CD4-positive, alpha-beta memory T cell (primary cell): ENCODE results near the gene ATP9B. TPM values are rescaled to one million over a fixed set of nuclear protein-coding genes. Genes with fewer than 3 reads are reported as not detected.

Experiments
- CTCF ChIA-PET: fragments of 350-600 bp; sonication (Branson Sonifier 250); formaldehyde crosslinking; loops from one replicate; lab custom pipeline; 2021; ENCODE audit warnings: inconsistent platforms; ENCODE audit not compliant: partially characterized antibody; lab: Charles Lee
- POLR2A ChIA-PET: fragments of 350-600 bp; sonication (Branson Sonifier 250); formaldehyde crosslinking; loops from one replicate; lab custom pipeline; 2021; ENCODE audit not compliant: partially characterized antibody; lab: Charles Lee
- DNase-seq, 5 donors: peaks; one replicate each; pipeline versions ENCODE4 v3.0.0 to v3.0.0-alpha.2; 2020 to 2022; ENCODE audit warnings: mixed read lengths in 1 of 5
- H3K27ac ChIP-seq: one replicate; pipeline ENCODE4 v1.7.0; 2013; ENCODE audit warnings: low read depth, low read length
- H3K27me3 ChIP-seq: 2 replicates; pipeline ENCODE4 v1.7.0; 2013; ENCODE audit warnings: mild to moderate bottlenecking, low read length, moderate library complexity; ENCODE audit not compliant: insufficient read depth
- H3K36me3 ChIP-seq: 2 replicates; pipeline ENCODE4 v1.7.0; 2013; ENCODE audit warnings: mild to moderate bottlenecking, low read length, moderate library complexity; ENCODE audit not compliant: insufficient read depth
- H3K4me1 ChIP-seq: 2 replicates; pipeline ENCODE4 v1.7.0; 2013; ENCODE audit warnings: mild to moderate bottlenecking, low read length, moderate library complexity; ENCODE audit not compliant: insufficient read depth
- H3K4me3 ChIP-seq, 2 donors: one replicate each; pipeline ENCODE4 v1.7.0; 2013; ENCODE audit warnings: low read length in 2 of 2, mild to moderate bottlenecking in 1 of 2
- H3K9me3 ChIP-seq, 2 donors: one replicate each; pipeline ENCODE4 v1.7.0; 2013; ENCODE audit warnings: low read length in 2 of 2, control low read depth in 1 of 2; ENCODE audit not compliant: control insufficient read depth in 1 of 2
- H3K27ac Mint-ChIP-seq, 7 donors: one replicate each; pipeline ENCODE4 v1.8.0; 2020 to 2021; ENCODE audit warnings: mixed read lengths in 7 of 7, mild to moderate bottlenecking in 6 of 7, inconsistent platforms in 3 of 7, moderate library complexity in 3 of 7
- H3K27me3 Mint-ChIP-seq, 2 donors: one replicate each; pipeline ENCODE4 v1.8.0; 2020 to 2021; ENCODE audit warnings: mixed read lengths in 2 of 2
- H3K36me3 Mint-ChIP-seq, 2 donors: one replicate each; pipeline ENCODE4 v1.8.0; 2020 to 2021; ENCODE audit warnings: mixed read lengths in 2 of 2, inconsistent platforms in 1 of 2, mild to moderate bottlenecking in 1 of 2
- H3K4me1 Mint-ChIP-seq, 4 donors: one replicate each; pipeline ENCODE4 v1.8.0; 2020 to 2021; ENCODE audit warnings: mixed read lengths in 4 of 4, mild to moderate bottlenecking in 1 of 4
- H3K4me3 Mint-ChIP-seq, 8 donors: one replicate each; pipeline ENCODE4 v1.8.0; 2020 to 2021; ENCODE audit warnings: mixed read lengths in 8 of 8, mild to moderate bottlenecking in 7 of 8, moderate library complexity in 6 of 8, inconsistent platforms in 3 of 8
- H3K9me3 Mint-ChIP-seq, 8 donors: one replicate each; pipeline ENCODE4 v1.8.0; 2020 to 2021; ENCODE audit warnings: mixed read lengths in 8 of 8, mild to moderate bottlenecking in 5 of 8, inconsistent platforms in 3 of 8, moderate library complexity in 1 of 8
- intact Hi-C: fragments of 100-400 bp; cut with micrococcal nuclease; formaldehyde crosslinking; loops from one replicate; pipeline ENCODE4 v1.15.1; 2023
- polyA plus RNA-seq, 2 donors: library from polyadenylated mRNA; unstranded; fragments of 300-500 nt; fragmentation: Illumina TruSeq; gene quantifications; one replicate each; pipeline ENCODE4 v1.2.3, GENCODE V29; 2021
- total RNA-seq, 2 experiments: library from RNA; stranded (reverse); gene quantifications; one replicate each; pipeline ENCODE4 v1.2.3, GENCODE V29; 2021

ATP9B gene
- total and polyA plus RNA-seq, 4 experiments from 2014 or later = 11.8 to 76.4 (median 49.9) TPM

DNA sequence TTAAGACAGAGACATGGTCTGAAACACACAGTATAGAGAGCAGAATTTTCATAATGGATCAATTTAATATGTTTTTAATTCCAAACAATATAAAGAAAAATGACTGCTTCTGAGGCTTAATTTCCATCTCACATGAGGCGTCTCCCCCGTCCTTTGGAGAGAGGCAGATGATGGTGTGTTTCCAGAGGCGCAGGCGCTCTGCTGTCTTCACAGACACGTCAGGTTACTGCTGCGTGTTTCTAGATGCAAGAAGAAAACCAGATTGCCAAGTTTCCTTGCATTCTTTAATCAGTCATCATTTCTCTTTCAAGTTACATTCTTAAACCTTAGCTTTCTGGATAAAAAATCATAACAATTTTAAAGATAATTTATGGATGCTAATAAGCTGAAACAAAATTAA, 160.2 kb downstream of the ATP9B start:
- peaks cover 0 to 8% (median 4%) of the 10 kb centered on the region in 4 donors for H3K4me1 Mint-ChIP-seq
- H3K4me1 ChIP-seq = no peaks in the 10 kb centered on the region
- no peaks in the 10 kb centered on the region for H3K27me3 ChIP-seq
- no peak for DNase-seq
- H3K9me3 ChIP-seq = no peaks in the 10 kb centered on the region
- H3K27ac Mint-ChIP-seq = no peak overlapping the region
- no peak overlapping the region for H3K4me3 ChIP-seq
- H3K27ac ChIP-seq = no peak overlapping the region
- ChIA-PET POLR2A (no interaction called here), CTCF (no interaction called here)
- no peaks in the 10 kb centered on the region for H3K9me3 Mint-ChIP-seq
- H3K4me3 Mint-ChIP-seq = no peak overlapping the region
- no peaks in the 10 kb centered on the region for H3K36me3 ChIP-seq
- no peaks in the 10 kb centered on the region for H3K27me3 Mint-ChIP-seq
- H3K36me3 Mint-ChIP-seq = peaks cover 13 to 17% of the 10 kb centered on the region in 2 donors
- intact Hi-C loops = no loop called here

GRCh38 chr18:79234438-79234837, 165.2 kb downstream of the ATP9B start:
- Mint-ChIP-seq H3K9me3 (peaks cover 0 to under 1% (median 0%) of the 10 kb centered on the region in 8 donors), H3K36me3 (peaks cover 6 to 14% of the 10 kb centered on the region in 2 donors), H3K27me3 (no peaks in the 10 kb centered on the region), H3K27ac (no peak overlapping the region), H3K4me1 (peaks cover 0 to 10% (median 5%) of the 10 kb centered on the region in 4 donors), H3K4me3 (no peak overlapping the region)
- Histone ChIP-seq H3K27ac (no peak overlapping the region), H3K27me3 (no peaks in the 10 kb centered on the region), H3K4me1 (no peaks in the 10 kb centered on the region), H3K36me3 (no peaks in the 10 kb centered on the region), H3K4me3 (no peak overlapping the region), H3K9me3 (no peaks in the 10 kb centered on the region)
- ChIA-PET CTCF (interaction anchor here (1.2 kb wide), 1 partner anchor 13 kb away, joined by 3 read pairs; no protein-coding TSS in a partner anchor), POLR2A (no interaction called here)
- intact Hi-C loops = no loop called here
- no peak for DNase-seq

GRCh38 chr18:79239631-79240030, 170.4 kb downstream of the ATP9B start:
- Mint-ChIP-seq H3K4me3 (no peak overlapping the region), H3K9me3 (peaks cover 0 to 2% (median 0%) of the 10 kb centered on the region in 8 donors), H3K4me1 (peaks cover 3 to 6% (median 5%) of the 10 kb centered on the region in 4 donors), H3K36me3 (peaks cover 2 to 13% of the 10 kb centered on the region in 2 donors), H3K27ac (no peak overlapping the region), H3K27me3 (no peaks in the 10 kb centered on the region)
- no peaks in the 10 kb centered on the region for H3K9me3 ChIP-seq
- no peak overlapping the region for H3K4me3 ChIP-seq
- no peak for DNase-seq
- H3K27ac ChIP-seq = no peak overlapping the region
- H3K4me1 ChIP-seq = no peaks in the 10 kb centered on the region
- intact Hi-C loops = no loop called here
- H3K36me3 ChIP-seq = no peaks in the 10 kb centered on the region
- H3K27me3 ChIP-seq = no peaks in the 10 kb centered on the region
- POLR2A ChIA-PET = no interaction called here
- CTCF ChIA-PET = no interaction called here

- H3K27me3 ChIP-seq = no peaks in the 10 kb centered on the region
- ChIA-PET CTCF (interaction anchor here (2.7 kb wide), 1 partner anchor 9 kb away, joined by 8 read pairs; no protein-coding TSS in a partner anchor), POLR2A (no interaction called here)
- intact Hi-C loops = no loop called here
- H3K36me3 ChIP-seq = no peaks in the 10 kb centered on the region
- Mint-ChIP-seq H3K4me3 (no peak overlapping the region), H3K36me3 (peaks cover 2 to 13% of the 10 kb centered on the region in 2 donors), H3K27me3 (no peaks in the 10 kb centered on the region), H3K4me1 (peaks cover 6 to 17% (median 10%) of the 10 kb centered on the region in 4 donors), H3K27ac (no peak overlapping the region), H3K9me3 (peaks cover 0 to 2% (median 0%) of the 10 kb centered on the region in 8 donors)
- no peak overlapping the region for H3K27ac ChIP-seq
- H3K4me1 ChIP-seq = peaks cover 5% of the 10 kb centered on the region
- no peak for DNase-seq
- H3K9me3 ChIP-seq = no peaks in the 10 kb centered on the region
- no peak overlapping the region for H3K4me3 ChIP-seq
Observed at GRCh38 chr18:79241755-79242154, 172.6 kb downstream of the ATP9B start.

- Mint-ChIP-seq H3K27ac (no peak overlapping the region), H3K4me3 (no peak overlapping the region), H3K27me3 (no peaks in the 10 kb centered on the region), H3K9me3 (peaks cover 0 to 2% (median 0%) of the 10 kb centered on the region in 8 donors), H3K36me3 (peaks cover 2 to 13% of the 10 kb centered on the region in 2 donors), H3K4me1 (peaks cover 8 to 18% (median 11%) of the 10 kb centered on the region in 4 donors)
- DNase-seq = no peak
- Histone ChIP-seq H3K27ac (no peak overlapping the region), H3K9me3 (no peaks in the 10 kb centered on the region), H3K36me3 (no peaks in the 10 kb centered on the region), H3K4me3 (no peak overlapping the region), H3K27me3 (no peaks in the 10 kb centered on the region), H3K4me1 (peaks cover 7% of the 10 kb centered on the region)
- ChIA-PET POLR2A (no interaction called here), CTCF (interaction anchor here (2.7 kb wide), 1 partner anchor 9 kb away, joined by 8 read pairs; no protein-coding TSS in a partner anchor)
- intact Hi-C loops = no loop called here
Observed at GRCh38 chr18:79242246-79242645, 173.1 kb downstream of the ATP9B start.

DNA sequence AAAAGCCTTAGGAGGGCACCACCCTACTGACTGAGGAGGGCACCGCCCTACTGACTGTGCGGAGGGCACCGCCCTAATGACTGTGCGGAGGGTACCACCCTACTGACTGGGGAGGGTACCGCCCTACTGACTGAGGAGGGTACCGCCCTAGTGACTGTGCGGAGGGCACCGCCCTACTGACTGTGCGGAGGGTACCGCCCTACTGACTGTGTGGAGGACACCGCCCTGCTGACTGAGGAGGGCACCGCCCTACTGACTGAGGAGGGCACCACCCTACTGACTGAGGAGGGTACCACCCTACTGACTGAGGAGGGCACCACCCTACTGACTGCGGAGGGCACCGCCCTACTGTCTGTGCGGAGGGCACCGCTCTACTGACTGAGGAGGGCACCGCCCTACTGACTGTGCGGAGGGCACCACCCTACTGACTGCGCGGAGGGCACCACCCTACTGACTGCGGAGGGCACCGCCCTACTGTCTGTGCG, 176.4 kb downstream of the ATP9B start:
- no peaks in the 10 kb centered on the region for H3K27me3 Mint-ChIP-seq
- no peaks in the 10 kb centered on the region for H3K9me3 Mint-ChIP-seq
- Histone ChIP-seq H3K4me1 (peaks cover 7% of the 10 kb centered on the region), H3K27me3 (no peaks in the 10 kb centered on the region), H3K4me3 (no peak overlapping the region), H3K27ac (peak overlapping the region; percentile 12), H3K36me3 (no peaks in the 10 kb centered on the region), H3K9me3 (no peaks in the 10 kb centered on the region)
- intact Hi-C loops = loop anchor here (2.0 to 5.0 kb wide), 3 partner anchors 177 to 1343 kb away; partner anchors contain the start of gene ATP9B
- H3K4me1 Mint-ChIP-seq = peaks cover 8 to 13% (median 10%) of the 10 kb centered on the region in 4 donors
- H3K27ac Mint-ChIP-seq = peak overlapping the region; percentile 59 to 91 (median 79)
- H3K36me3 Mint-ChIP-seq = peaks cover 0 to 2% of the 10 kb centered on the region in 2 donors
- DNase-seq = peak; percentile 60 to 88 (median 71)
- ChIA-PET POLR2A (no interaction called here), CTCF (interaction anchor here (0.9 kb wide), 2 partner anchors 24 to 261 kb away, joined by 3 read pairs; no protein-coding TSS in a partner anchor)
- H3K4me3 Mint-ChIP-seq = peak overlapping the region in 4 of 8 donors; percentile 4 to 25 (median 20)

DNA sequence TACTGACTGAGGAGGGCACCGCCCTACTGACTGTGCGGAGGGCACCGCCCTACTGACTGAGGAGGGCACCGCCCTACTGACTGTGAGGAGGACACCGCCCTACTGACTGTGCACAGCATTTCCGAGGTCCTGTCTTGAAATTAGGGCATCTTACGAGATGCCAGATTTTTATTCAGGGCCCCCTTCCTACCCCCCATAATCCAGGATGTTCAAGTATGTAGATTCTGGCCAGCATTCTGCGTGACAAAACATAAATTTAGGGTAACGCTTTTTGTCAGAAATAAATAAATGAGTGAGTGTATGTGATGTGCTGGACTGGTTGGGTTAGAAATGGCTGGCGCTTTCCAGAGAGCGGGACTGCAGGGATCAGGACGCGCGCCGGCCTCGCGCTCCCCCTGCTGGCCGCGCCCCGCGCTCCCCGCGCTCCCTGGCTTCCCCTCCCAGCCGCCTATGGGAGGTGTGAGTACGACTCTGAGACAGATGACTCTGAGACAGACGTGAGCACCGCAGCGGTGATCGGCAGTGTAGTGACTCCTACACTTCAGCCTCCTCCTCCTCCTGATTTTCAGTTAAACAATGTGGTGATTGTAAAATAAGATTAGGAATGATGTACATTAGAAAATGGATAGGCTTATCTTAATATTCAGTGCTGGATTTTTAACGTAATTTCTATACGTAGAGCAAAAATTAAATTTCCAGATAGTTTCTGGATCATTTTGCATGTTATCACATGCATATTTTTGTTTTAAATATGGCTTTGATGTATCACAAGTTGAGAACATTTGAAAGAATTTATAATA, 177.3 kb downstream of the ATP9B start:
- Histone ChIP-seq H3K36me3 (no peaks in the 10 kb centered on the region), H3K27me3 (no peaks in the 10 kb centered on the region), H3K4me3 (peak overlapping the region in 1 of 2 donors; percentile 3), H3K4me1 (peaks cover 7% of the 10 kb centered on the region), H3K27ac (no peak overlapping the region), H3K9me3 (no peaks in the 10 kb centered on the region)
- Mint-ChIP-seq H3K27me3 (no peaks in the 10 kb centered on the region), H3K4me1 (peaks cover 7 to 13% (median 10%) of the 10 kb centered on the region in 4 donors), H3K9me3 (no peaks in the 10 kb centered on the region), H3K36me3 (peaks cover 0 to 6% of the 10 kb centered on the region in 2 donors), H3K4me3 (peak overlapping the region; percentile 63 to 79 (median 76)), H3K27ac (peak overlapping the region; percentile 85 to 97 (median 93))
- intact Hi-C loops = loop anchor here (2.0 to 5.0 kb wide), 3 partner anchors 178 to 1344 kb away; partner anchors contain the start of gene ATP9B
- ChIA-PET POLR2A (no interaction called here), CTCF (no interaction called here)
- DNase-seq = peak; percentile 73 to 86 (median 80)
